Measurements from ENCODE around the gene EI24.
"Not testable (repeated sequence)": the region's sequence is repeated elsewhere in the genome, so short reads cannot be mapped to it uniquely, and the experiment has no call there.

EI24 gene

GRCh38 chr11:125562430-125562829 is 6.8 kb upstream of the EI24 start:
- TF ChIP-seq CTCF (IDR thresholded peaks at IDR 0.05; ENCODE audit: insufficient read depth, low read depth, low read length, missing control alignments): no peak
- no peak for DNase-seq (ENCODE audit: low read depth)
- no peak overlapping the region for H3K4me3 ChIP-seq (ENCODE audit: low read depth, low read length)

- no peak for TF ChIP-seq CTCF (IDR thresholded peaks at IDR 0.05; ENCODE audit: insufficient read depth, low read depth, low read length, missing control alignments)
- no peak overlapping the region for H3K4me3 ChIP-seq (ENCODE audit: low read depth, low read length)
- DNase-seq (ENCODE audit: low read depth): no peak
Observed at GRCh38 chr11:125564357-125564756, 4.9 kb upstream of the EI24 start.

GRCh38 chr11:125566235-125566634 is 3.0 kb upstream of the EI24 start:
- no peak for TF ChIP-seq CTCF (IDR thresholded peaks at IDR 0.05; ENCODE audit: insufficient read depth, low read depth, low read length, missing control alignments)
- H3K4me3 ChIP-seq (ENCODE audit: low read depth, low read length): no peak overlapping the region
- no peak for DNase-seq (ENCODE audit: low read depth)

- H3K4me3 ChIP-seq (ENCODE audit: low read depth, low read length): peak overlapping the region; percentile 99
- peak; percentile 51 for DNase-seq (ENCODE audit: low read depth)
- TF ChIP-seq CTCF (IDR thresholded peaks at IDR 0.05; ENCODE audit: insufficient read depth, low read depth, low read length, missing control alignments): no peak
Observed at GRCh38 chr11:125569915-125570621, 791 bp downstream of the EI24 start.

- no peak for DNase-seq (ENCODE audit: low read depth)
- peak overlapping the region; percentile 99 for H3K4me3 ChIP-seq (ENCODE audit: low read depth, low read length)
- no peak for TF ChIP-seq CTCF (IDR thresholded peaks at IDR 0.05; ENCODE audit: insufficient read depth, low read depth, low read length, missing control alignments)
Observed at GRCh38 chr11:125570952-125571351, 1.7 kb downstream of the EI24 start.

GRCh38 chr11:125572916-125573315 is 3.6 kb downstream of the EI24 start:
- no peak for DNase-seq (ENCODE audit: low read depth)
- H3K4me3 ChIP-seq (ENCODE audit: low read depth, low read length): no peak overlapping the region
- no peak for TF ChIP-seq CTCF (IDR thresholded peaks at IDR 0.05; ENCODE audit: insufficient read depth, low read depth, low read length, missing control alignments)

GRCh38 chr11:125577181-125577580 is 7.9 kb downstream of the EI24 start:
- not testable (repeated sequence) for DNase-seq (ENCODE audit: low read depth); H3K4me3 ChIP-seq (ENCODE audit: low read depth, low read length)
